NCI-H1105 treated with DMSO at 0.1 percent for 48 hours (cell line): ENCODE results near the gene HMCN2.

Experiments
- DNase-seq: peaks from one replicate; lab custom pipeline; 2025; lab: John Stamatoyannopoulos, UW

The HMCN2 gene

DNA sequence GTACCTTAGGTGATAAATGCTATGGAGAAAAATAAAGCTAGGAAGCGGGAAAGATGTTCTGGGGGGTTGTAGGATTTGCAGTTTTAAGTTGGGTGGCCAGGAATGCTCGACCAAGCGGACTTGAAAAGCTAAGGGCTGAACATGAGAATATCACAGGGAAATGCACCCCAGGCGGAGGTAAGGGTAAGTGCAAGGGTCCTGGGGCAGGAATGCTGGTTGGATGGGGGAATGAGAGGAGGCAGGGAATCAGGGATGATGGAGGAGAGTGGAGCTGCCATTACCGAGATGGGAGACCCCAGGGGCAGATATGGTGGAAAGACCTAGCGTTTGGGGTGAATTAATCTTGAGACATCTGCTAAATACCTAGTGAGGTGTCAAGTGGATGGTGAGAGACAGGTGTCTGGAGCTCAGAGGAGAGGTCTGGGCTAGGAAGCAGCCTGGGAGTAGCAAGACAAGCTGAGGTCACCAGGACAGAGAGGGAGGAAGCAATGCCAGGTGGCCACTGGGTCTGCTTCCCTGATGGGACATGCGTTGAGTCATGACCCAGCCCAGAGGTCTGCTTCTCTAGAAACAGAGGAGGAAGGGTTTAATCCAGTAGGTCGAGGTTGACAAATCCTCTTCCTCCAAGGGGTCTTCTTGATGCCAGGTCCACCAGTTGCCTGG, 101.5 kb downstream of the HMCN2 start:
- DNase-seq: no peak

DNA sequence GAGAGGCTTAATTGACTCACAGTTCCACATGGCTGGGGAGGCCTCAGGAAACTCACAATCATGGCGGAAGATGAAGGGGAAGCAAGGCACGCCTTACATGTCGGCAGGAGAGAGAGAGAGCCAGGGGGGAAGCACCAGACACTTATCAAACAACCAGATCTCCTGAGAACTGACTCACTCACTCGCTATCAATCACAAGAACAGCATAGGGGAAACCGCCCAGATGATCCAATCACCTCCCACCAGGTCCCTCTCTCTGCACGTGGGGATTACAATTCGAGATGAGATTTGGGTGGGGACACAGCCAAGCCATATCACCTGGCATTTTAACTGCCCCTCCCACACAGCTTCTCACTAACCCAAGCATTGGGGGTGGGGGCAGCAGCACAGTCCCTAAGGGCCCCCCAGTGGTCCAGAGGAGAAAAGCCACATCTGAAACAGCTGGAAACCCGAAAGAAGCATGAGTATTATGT, 103.1 kb downstream of the HMCN2 start:
- DNase-seq: no peak

DNA sequence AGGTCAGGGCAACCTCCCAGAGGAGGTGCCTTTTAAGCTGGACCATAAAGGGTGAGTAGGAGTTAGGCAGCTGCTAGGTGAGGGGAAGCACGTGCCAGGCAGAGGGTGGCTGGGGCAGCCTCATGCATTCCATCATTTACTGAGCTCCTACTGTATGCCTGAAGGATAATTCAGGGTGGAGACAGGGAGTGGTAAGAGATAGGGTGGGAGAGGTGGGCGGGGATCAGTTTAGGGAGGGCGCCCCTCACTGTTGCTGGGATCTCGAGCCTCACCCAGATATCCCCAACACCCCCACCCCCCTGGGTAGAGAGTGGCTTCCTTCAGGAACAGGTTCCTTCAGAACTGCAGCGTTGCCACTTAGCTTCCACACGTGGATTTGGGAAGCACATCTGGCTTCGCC, 104.7 kb downstream of the HMCN2 start:
- DNase-seq: no peak

DNA sequence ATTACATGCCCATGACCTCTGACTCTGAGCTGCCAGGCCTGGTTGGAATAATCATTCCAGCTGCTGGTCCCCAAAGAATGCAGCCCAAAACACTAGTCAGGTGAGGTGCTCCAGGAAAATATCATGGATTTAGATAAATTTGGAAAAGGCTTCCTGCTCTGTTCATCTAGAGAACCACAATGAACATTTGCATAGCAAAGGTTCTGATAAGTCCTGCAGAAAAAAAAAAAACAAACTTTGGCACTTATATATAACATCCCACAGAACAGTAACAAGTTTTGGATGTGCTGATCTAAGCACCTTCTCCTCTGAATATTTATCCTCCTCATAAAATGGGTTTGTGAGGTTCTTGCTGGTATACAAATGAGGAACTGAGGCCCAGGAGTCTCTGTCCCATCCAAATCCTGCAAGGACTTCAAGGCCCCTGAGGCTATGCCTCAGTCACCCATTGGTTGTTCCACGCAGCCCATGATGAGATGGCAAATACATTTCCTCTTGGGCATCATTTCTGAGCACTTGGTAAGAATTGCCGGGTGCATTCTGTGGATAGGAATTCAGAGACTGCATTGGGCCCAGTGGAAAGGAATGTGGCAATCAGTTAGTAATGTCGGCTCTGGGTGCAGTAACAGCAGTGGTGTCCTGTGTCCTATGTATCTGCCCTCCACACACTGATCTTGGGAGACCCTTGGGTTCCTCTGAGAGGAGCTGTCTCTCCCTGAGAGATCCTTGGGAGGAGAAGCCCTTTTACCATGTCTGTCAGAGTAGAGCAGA, 105.8 kb downstream of the HMCN2 start:
- no peak for DNase-seq

DNA sequence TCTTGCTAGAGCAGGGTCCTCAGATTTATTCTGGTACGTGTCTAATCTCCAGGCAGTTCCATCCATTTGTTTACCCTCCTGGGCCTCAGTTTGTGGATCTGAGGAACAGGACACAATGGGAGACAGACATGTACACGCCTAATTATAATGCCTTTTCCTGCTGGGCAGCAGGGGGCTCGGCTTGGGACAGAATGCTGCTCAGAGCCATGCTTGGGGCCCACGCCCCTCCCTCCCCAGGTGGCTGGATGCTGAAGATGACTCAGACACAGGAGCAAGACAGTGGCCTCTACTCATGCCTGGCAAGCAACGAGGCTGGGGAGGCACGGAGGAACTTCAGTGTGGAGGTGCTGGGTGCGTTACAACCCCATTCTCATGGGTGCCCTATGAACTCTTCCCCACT, 106.5 kb downstream of the HMCN2 start:
- no peak for DNase-seq

DNA sequence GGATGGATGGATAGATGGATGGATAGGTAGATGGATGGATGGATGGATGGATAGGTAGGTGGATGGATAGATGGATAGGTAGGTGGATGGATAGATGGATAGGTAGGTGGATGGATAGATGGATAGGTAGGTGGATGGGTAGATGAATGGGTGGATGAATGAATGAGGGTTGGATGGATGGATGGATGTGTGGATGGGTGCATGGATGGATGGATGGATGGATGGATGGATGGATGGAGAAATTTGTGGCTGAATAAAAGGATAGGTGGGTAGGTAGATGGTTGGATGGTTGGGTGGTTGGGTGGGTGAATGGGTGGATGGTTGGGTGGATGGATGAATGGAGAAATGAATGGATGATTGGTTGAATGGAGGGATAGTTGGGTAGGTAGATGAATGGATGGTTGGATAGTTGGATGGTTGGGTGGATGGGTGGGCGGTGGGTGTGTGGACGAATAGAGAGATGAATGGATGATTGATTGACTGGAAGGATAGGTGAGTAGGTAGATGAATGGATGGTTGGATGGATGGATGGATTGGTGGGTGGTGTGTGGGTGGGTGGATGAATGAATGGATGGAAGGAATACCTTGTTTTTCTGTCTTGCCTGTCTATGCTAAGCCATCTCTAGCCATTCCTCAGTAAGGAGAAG, 108.2 kb downstream of the HMCN2 start:
- no peak for DNase-seq

DNA sequence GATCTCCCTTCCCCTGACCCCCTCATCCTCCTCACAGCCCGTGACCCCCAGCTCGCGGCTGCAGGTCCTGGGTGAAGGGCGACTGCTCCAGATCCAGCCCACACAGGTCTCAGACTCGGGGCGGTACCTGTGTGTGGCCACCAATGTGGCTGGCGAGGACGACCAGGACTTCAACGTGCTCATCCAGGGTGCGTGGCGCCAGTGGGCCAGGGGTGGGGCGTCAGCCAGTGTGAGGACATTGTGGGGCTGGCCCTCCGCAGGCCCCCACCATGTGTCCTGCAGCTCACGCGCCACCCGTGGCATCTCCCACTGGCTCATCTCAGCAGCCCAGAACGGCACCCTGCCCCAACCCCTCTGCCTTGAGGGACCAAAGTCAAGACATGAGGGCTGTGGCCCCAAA, 112.1 kb downstream of the HMCN2 start:
- DNase-seq: no peak

DNA sequence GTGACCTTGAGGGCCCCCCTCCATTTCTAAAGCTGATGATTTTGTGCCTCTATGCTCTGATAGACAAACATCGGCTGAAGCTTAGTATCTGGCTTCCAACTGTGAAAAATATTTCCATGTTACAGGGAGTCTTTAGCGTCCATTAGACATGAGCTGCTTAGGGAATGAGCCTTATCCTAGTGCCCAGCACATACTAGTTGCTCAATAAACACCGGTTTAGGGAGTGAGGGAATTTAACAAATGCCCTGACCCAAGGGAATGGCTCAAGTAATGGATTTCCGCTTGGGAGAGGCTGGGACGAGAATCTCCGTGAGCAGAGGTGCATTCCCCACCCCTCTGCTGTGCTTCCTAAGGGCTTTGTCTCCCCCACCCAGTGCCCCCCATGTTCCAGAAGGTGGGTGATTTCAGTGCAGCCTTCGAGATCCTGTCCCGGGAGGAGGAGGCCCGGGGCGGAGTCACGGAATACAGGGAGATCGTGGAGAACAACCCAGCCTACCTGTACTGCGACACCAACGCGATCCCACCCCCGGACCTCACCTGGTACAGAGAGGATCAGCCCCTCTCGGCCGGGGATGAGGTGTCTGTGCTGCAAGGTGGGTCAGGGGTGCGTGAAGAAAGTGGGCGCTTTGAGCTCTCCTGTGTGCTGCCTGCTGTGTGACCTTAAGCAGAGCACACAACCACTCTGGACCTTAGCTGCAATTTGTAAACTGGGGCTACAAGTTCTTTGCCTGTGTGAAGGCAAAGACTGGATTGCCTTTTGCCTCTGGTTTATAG, 113.5 kb downstream of the HMCN2 start:
- no peak for DNase-seq

DNA sequence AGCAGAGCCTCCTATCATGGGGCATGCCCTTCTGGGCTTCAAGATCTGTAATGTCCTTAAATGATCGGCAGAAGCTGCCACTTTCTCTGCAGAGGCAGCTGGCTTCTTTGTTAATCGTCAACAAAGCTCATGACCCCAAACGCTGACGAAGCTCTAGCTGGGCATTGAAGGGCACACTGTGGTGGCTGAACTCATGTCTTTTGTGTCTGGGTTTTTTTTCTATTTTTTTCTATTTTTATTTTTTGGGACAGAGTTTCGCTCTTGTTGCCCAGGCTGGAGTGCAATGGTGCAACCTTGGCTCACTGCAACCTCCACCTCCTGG, 114.0 kb downstream of the HMCN2 start:
- no peak for DNase-seq

DNA sequence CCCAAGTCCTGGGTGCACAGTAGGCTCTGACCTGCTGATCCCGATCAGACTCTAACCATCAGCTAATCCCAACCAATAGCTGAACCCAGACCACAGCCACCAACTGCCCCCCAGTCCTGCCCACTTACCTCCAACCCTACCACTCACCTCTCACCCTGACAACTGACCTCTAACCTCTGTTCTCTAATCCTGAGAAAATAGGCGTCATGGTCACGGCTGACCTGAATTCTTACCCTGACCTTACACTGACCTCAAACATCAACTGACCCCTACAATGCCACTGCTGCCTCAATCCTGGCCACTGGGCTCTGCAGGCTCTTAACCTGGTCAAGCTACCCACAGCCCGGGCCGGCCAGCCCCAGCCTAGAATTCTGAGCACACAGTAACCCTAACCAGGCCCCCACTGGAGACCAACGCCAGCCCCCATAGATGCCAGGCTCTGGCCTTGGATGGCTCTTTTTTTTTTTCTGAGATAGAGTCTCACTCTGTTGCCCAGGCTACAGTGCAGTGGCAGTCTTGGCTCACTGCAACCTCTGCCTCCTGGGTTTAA, 115.4 kb downstream of the HMCN2 start:
- DNase-seq: no peak

DNA sequence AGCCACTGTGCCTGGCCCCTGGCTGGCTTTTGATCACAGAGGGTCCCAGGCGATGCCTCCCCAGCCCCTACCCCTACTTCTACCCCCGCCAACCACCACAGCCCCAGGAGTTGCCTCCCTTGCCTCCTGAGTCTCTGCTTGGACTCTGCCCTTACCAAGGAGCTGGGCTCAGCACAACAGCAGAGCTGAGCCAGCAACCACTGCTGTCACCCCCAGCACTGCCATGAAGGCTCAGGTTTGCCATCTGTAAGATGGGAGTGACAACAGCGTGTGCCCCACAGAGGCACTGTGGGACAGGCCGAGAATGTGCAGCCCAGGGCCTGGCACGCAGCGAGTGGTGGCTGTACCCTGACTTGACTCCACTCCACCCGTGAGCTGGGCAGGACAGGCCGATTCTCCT, 116.1 kb downstream of the HMCN2 start:
- no peak for DNase-seq

DNA sequence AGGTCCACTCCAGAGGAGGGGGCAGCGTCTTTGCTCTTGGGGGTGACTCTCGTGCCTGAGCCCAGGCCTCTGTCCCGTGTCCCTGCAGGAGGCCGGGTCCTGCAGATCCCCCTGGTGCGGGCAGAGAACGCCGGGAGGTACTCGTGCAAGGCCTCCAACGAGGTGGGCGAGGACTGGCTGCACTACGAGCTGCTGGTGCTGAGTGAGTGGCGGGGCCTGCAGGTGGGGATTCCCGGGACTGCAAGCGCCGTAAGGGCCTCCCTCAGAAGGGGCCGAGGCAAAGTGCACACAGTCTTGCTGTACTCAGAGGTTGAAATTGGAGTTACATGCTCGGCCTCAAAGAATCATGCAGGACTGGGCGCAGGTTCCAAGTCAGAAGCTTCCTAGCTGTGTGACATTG, 116.5 kb downstream of the HMCN2 start:
- no peak for DNase-seq

DNA sequence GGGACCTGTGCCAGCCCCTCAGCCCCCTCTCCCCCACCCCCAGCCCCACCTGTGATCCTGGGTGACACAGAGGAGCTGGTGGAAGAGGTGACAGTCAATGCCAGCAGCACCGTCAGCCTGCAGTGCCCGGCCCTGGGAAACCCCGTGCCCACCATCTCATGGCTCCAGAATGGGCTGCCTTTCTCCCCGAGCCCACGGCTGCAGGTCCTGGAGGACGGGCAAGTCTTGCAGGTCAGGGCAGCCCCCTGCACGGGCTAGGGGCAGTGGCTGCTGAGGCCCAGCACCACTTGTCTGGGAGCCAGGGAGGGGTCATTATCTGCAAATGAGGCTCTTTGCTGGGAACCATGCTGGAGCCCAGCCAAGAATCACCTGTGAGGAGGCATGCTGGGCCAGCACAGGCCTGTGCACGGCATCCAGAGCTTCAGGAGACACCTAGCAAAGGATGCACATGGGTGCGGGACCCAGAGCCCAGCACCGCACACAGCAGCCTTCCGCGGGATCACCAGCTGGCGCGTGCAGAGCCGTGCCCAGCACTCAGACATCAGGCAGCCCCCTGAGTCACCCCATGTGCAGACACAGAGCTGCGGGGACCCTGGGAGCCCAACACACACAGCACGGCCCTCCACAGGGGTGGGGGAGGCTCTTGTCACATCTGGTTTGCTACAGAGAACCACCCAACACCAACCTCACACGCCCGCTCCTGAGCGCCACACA, 117.2 kb downstream of the HMCN2 start:
- DNase-seq: peak; percentile 81

DNA sequence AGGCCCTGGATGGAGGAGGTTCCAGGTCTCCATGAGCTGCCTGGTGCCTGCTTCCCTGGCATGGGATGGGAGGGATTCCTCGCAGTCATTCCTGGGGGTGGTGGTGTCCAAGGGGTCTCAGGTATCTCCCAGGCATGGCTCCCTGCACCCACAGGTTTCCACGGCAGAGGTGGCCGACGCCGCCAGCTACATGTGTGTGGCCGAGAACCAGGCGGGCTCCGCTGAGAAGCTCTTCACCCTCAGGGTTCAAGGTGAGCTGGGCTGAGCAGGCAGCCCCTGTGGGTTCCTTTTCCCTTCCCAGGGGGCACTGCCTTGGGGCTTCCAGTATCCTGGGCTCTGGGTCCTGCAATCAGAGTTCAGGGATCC, 117.8 kb downstream of the HMCN2 start:
- DNase-seq: no peak

DNA sequence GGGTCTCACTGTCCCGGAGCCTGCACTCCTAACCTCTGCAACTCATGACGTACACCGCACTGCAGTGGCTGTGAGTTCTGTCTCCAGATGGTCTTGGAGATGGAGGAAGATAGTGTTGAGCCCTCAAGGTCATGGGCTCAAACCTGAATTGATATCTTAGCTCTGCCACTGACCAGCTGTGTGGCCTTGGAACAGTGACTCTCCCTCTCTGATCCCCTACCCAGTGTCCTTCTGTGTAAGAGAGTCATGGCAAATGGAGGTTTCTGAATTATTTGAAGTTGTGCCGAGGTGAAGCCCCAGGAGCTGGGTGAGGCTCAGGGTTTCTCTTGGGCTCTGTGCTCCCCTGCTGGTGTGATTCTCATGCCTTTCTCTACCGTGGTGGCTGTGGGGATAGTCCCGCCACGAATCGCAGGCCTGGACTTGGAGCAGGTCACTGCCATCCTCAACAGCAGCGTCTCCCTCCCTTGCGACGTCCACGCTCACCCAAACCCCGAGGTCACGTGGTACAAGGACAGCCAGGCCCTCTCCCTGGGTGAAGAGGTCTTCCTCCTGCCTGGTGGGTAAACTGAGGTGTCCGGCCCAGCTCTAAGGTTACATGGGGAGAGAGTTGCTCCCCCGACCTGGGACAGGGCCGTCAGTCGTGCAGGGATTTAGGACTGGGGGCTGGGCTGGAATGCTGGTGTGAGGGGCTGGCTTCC, 118.6 kb downstream of the HMCN2 start:
- no peak for DNase-seq

DNA sequence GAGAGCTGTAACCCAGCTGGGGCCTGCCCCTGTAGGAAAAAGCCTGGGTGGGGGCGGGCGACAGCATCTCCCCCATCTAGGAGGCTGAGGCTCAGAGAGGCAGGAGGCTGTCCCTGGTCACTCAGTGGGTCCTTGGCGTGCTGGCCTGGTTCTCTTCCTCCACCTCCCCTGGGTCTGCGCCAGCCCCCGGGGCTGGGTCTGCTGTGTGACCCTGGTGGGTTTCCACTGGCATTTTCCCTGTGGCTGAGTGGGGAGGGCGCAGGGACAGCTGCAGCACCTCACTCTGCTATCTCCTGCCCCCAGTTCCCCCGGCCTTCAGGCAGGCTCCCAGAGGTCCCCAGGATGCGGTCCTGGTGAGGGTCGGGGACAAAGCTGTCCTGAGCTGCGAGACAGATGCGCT, 119.7 kb downstream of the HMCN2 start:
- DNase-seq: no peak

DNA sequence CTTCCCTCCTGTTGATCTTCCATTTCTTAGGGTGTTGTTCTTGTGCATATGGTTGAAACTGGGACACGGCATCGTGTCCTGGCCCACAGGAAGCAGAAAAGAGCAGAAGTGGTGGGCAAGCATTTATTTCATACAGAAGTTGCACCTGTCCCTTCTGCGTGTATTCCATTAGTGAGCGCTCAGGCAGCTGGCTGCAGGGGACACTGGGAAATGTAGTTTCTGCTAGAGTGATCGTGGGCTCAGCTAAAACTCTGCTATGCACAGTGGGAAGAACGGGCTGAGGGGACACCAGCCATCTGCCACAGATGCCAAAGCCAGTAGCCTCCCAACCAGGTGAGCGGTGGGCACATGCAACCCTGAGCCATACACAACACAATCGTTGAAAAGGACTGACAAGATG, 121.8 kb downstream of the HMCN2 start:
- DNase-seq: no peak

DNA sequence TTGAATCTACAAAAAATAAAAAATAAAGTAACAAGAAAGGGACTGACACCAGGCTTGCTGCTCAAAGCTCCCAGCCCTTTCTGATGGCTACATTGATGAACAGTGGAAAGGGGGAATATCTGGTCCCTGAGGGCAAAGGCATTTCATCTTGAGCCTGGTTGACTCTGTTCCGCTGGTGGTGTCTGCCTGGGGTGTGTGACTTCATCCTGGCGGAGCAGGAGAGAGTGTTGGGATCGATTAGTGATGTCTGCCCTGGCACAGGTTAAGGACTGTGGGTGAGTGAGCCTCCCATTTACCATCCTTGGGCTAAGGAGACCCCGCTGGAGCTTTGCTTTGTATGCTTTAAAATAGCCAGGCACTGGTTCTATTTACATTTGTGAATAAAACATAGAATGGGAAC, 122.3 kb downstream of the HMCN2 start:
- no peak for DNase-seq

DNA sequence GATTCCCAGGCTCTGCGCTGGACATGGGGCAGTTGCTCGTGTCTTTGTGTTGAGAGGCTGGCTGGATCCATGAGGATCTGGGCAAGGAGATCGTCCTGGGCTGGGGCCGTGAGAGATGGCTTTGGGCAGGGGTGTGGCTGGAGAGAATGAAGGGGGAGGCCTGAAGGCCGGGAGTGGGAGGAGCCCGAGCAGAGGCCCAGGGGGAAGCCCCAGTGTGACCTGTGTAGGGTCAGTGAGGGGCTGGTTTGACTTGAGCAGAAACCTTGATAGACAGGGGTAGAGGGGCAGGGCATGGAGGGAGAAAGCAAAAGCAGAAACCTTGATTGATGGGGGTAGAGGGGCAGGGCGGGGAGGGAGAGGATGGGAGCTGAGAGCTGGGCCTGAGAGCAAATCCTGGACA, 124.8 kb downstream of the HMCN2 start:
- DNase-seq: no peak

DNA sequence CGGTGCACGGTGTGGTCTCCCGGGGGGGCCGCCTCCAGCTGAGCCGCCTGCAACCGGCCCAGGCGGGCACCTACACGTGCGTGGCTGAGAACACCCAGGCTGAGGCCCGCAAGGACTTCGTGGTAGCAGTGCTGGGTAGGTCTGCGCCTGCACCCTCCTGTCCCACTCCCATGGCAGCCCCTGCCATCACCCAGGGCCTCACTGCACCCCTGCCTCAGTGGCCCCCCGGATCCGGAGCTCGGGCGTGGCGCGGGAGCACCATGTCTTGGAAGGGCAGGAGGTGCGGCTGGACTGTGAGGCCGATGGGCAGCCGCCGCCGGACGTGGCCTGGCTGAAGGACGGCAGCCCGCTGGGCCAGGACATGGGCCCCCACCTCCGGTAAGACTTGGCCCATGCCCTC, 125.4 kb downstream of the HMCN2 start:
- no peak for DNase-seq

DNA sequence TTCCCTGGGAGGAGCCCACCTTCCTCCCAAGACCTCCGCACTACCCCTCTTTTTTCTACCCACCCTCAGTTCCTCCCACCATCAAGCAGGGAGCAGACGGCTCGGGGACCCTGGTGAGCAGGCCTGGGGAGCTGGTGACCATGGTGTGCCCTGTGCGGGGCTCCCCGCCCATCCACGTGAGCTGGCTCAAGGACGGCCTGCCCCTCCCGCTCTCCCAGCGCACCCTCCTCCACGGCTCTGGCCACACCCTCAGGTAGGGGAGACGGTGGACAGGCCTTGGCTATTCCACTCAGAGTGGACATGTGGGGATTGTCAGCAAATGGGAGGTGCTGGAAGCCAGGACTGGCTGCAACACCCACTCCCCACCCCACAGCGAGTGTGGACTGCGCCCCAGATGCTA, 126.3 kb downstream of the HMCN2 start:
- no peak for DNase-seq
